SW480 (cell line): ENCODE data around the gene KCNIP3.
A peak's percentile ranks its signal among the peaks of the same experiment; 100 is the strongest.

Experiments
- DNase-seq: peaks from one replicate; pipeline ENCODE4 v3.0.0-alpha.2; 2016; ENCODE audit warnings: low spot score

KCNIP3 gene

DNA sequence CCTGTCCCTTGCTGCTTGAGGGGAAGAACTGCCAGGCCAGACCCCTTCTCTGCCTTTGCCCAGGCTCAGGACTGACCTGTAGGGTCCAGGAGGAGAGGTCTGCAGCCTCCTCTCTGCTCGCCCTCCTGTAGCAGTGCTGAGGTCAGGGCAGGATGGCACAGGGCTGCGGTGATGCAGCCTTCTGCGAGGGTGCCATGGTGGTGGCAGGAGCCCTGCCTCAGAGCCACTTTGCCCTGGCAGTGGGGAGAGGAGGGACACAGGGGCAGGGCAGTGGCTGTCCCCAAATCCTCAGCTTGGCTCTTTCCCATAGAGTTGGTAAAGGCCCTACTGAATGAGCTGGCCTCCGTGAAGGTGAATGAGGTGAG is 22.0 kb upstream of the KCNIP3 start:
- DNase-seq, result no peak

DNA sequence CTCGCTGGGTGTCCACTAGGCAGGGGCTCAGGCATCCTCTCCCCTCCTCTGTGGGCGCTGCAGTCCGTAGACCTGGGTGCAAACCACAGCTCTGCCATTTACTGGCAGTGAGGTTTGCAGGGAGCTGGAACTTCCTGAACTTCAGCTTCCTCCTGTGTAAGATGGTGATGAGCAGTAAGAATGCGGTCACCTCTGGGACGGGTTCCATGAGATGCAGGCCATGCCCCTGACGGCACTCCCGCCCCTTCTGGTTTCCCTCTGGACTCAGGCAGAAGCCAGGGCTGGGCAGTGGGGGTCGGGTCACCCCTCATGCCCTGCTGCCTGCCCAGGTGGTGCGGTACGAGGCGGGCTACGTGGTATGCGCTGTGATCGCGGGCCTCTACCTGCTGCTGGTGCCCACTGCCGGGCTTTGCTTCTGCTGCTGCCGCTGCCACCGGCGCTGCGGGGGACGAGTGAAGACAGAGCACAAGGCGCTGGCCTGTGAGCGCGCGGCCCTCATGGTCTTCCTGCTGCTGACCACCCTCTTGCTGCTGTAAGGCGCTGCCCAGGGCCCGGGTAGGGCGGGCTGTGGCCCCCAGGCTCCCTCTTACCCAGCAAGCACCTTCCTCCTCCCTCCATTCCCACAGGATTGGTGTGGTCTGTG is 21.4 kb upstream of the KCNIP3 start:
- no peak for DNase-seq

DNA sequence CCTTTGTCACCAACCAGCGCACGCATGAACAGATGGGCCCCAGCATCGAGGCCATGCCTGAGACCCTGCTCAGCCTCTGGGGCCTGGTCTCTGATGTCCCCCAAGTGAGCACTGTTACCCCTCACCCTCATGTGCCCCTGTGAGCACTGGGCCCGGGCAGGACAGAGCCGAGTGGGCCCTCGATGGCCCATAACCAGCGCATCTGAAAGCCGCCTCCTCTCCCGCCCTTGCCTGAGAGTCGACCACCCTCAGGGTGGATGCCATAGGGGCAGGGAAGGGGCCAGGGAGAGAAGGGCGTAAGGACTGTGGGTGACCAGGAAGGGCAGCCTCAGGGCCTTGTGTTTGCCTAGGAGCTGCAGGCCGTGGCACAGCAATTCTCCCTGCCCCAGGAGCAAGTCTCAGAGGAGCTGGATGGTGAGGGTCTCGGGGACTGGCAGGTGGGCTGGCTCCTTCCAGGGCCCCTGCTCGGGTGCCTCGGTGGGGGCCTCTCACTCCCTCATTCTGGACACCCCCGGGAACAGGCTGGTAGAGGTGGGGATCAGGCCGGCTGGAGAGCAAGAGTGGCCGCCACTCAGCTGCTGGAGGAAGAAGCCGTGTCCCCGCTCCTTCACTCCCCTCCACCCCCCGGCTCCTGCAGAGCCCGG is 20.8 kb upstream of the KCNIP3 start:
- no peak for DNase-seq

DNA sequence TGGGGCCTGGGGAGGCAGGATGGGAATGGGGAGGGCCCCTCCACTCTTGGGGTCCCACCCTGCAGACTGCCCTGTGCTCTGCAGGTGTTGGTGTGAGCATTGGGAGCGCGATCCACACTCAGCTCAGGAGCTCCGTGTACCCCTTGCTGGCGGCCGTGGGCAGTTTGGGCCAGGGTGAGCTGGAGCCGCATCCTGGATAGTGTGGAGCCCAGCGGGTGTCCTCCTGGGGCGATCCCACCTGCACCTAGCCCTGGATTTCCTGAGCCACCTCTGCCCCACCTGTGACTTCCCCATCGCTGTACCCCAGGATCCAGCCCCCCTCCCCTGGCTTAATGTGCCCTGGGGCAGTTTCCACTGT is 20.3 kb upstream of the KCNIP3 start:
- DNase-seq, result no peak

DNA sequence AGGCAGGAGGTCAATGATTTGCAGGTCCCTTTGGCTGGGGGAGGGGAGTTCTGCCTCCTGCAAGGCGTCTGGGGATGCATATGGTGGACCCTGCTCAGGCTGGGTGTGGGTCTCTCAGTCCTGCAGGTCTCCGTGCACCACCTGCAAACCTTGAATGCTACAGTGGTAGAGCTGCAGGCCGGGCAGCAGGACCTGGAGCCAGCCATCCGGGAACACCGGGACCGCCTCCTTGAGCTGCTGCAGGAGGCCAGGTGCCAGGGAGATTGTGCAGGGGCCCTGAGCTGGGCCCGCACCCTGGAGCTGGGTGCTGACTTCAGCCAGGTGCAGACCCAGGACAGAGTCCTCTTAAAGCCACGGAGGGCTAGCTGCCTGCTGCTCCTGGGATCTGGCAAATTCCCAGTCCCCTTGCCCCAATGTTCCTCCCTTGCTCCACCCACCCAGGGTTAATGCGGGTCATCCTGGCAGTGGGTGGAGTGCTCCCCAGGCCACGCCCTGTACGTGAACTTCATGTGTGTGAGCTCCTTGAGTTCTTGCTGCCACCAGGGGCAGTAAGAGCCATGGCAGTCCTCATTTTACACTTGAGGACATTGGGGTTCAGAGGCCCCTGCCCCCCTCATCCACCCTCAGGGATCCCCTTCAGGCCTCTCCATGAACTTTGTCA is 19.8 kb upstream of the KCNIP3 start:
- peak; percentile 35 for DNase-seq

DNA sequence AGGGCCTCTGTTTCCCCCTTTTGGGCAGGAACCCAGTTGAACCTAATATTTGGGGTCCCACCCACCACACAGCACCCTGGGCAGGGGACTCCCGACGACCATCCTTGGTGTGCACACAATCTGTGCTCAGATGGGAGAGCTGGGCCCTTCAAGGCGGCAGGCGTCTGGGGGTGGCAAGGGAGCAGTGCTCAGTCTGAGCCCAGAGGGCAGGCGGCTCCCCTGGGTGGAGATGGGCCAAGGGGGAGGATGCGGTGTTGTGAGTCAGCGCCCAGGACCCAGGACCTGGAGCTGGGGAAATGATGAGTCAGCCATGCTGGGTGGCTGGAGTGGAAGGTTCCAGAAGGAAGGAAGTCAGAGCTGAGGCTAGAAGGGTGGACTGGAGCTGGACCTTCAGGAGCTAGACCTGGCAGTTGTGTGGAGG is 19.1 kb upstream of the KCNIP3 start:
- DNase-seq, result no peak

DNA sequence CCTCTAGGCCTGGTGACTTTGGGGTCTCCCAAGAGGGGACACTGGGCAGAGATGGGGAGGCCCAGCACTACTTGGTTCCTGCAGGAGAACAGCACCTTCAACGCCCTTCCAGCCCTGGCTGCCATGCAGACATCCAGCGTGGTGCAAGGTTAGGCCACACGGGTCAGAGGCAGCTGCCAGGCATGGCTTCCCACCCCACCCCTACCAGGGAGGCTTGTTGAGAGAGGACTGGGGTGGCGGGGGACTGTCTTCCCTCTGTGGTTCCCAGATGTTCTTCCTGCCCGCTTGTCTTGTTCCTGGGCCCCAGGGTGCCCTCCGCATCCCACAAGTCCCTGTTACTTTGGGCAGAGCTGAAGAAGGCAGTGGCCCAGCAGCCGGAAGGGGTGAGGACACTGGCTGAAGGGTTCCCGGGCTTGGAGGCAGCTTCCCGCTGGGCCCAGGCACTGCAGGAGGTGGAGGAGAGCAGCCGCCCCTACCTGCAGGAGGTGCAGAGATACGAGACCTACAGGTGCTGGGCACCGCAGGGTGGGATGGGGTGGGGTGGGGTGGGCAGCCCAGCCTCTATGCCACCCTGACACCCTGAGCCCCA is 18.4 kb upstream of the KCNIP3 start:
- DNase-seq, result no peak

DNA sequence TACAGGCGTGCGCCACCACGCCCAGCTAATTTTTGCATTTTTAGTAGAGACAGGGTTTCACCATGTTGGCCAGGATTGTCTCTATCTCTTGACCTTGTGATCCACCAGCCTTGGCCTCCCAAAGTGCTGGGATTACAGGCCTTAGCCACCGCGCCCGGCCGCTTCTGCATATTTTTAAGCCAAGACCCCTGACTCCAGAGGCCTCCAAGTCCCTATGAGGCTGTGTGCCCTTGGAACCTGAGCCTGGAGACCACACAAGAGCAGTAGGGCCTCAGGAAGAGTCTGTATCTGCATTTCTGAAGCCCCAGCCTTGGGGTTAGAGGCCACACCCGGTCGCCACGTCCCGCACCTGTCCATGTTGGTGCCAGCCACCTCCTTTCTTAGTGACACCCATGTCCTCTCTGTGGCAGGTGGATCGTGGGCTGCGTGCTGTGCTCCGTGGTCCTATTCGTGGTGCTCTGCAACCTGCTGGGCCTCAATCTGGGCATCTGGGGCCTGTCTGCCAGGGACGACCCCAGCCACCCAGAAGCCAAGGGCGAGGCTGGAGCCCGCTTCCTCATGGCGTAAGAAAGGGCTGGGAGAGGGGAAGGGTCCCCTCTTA is 17.6 kb upstream of the KCNIP3 start:
- DNase-seq, result no peak

DNA sequence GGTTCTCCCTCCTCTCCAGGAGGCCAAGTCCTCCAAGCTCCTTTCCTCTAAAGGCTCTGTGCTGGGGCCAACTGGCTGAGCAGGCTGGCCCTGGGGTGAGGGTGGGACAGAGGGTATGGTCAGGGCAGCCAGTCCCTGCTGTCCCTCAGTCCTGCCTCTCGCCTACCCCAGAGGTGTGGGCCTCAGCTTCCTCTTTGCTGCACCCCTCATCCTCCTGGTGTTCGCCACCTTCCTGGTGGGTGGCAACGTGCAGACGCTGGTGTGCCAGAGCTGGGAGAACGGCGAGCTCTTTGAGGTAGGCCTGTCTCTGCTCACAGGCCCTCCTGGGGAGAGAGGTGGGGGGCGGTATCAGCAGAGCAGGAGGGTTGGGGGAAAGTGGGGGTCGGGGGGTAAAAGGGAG is 16.1 kb upstream of the KCNIP3 start:
- DNase-seq, result no peak

DNA sequence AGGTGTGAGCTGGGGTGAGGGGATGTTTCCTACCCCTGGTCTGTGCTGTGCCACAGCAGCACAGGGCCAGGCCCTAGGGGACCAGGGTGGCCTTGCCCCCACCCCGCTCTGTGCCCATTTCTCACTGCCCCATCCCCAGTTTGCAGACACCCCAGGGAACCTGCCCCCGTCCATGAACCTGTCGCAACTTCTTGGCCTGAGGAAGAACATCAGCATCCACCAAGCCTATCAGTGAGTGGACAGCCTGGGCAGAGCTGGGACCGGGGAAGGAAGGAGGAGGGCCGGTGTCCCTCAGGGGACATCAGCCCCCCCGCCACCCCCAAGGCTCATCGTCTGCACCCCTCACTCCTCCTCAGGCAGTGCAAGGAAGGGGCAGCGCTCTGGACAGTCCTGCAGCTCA is 15.4 kb upstream of the KCNIP3 start:
- no peak for DNase-seq

DNA sequence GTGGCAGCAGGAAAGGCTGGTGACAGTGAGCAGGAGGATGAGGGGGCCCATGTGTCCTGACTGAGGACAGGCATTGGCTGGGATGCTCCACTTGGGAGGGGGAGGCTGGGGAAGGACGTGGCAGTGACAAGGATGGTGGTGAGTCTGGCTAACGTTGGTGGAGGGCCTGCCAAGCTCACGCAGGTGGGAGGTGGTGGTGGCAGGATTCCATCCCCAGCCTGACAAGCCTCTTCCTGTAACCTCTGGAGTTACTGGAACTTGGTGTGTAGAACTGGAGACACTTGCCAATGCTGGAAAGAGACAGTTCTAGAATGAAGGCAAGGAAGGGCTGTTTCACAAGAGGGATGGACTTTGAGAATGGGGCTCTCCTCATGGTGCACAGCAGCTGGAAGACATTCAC is 14.7 kb upstream of the KCNIP3 start:
- no peak for DNase-seq

DNA sequence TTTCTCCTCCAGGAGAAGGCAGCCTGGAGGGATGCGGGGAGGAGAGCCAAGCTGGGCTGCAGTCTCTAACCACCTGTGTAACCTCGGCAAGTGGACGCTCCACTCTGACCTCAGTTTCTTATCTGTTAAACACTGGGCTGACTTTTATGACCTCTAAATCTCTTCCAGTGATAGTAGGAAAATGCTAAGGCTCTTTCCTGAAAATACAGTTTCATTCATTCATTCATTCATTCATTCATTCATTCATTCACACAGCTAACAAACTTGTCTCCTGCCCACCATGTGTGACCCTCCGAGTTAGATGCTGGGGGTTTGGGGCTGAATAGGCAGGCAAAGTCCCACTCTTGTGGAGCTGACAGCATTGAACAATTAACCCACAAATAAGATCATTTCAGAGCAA is 13.6 kb upstream of the KCNIP3 start:
- no peak for DNase-seq

DNA sequence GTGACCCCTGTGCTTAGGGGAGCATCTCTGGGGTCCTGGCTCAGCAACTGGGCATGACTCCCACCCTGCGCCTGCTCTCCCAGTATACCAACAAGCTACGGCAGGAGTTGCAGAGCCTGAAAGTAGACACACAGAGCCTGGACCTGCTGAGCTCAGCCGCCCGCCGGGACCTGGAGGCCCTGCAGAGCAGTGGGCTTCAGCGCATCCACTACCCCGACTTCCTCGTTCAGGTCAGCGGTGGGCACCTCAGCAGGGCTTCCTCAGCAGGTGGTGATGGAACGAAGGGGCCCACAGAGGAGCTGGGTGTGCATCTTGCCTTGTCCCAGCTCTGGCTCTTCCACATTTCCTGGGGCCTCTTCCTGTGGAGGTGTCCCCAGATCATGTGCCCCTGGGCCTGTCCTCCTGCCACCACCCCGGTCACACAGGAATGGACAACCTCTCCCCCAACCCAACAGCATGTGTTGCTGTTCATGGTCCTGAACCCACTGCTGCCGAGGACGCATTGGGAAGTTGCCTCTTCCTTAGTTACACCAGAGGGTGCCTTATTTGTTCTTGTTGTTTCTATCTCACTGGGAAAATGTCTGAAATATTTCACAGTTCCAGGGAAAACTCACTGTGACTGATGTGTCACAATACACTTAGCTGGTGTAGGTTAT is 12.1 kb upstream of the KCNIP3 start:
- DNase-seq, result no peak

DNA sequence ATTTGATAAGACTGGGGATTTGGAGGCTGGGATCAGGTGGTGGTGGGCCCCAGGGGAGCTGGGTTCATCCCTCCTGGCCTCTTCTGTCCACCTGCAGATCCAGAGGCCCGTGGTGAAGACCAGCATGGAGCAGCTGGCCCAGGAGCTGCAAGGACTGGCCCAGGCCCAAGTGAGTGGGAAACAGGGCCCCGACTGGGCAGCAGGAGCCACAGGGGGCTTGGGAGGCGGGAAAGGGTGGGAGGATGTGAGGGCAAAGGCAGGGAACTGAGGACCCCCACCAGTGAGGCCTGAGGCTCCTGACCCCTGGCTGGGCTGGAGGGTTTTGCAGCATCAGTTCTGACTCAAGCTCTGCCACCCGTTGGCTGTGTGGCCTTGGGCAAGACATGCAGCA is 11.6 kb upstream of the KCNIP3 start:
- no peak for DNase-seq

DNA sequence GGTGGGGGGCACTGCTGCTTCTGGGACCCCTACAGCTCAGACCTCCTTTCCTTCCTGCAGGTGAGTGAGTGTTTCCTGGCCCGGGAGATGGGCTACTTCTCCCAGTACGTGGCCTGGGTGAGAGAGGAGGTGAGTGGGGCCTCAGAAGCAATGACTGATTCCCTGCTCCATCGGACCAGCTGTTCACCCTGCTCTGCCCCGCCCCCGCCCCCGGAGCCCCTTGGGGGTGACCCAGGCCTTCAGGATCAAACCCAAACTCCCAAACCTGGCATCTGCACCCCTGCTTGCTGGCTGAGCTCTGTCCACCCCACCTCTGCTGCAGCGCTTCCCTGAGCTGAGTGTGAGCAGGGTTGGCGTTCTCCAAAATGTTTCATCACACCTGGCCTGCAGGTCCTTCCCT is 9.8 kb upstream of the KCNIP3 start:
- DNase-seq, result no peak

DNA sequence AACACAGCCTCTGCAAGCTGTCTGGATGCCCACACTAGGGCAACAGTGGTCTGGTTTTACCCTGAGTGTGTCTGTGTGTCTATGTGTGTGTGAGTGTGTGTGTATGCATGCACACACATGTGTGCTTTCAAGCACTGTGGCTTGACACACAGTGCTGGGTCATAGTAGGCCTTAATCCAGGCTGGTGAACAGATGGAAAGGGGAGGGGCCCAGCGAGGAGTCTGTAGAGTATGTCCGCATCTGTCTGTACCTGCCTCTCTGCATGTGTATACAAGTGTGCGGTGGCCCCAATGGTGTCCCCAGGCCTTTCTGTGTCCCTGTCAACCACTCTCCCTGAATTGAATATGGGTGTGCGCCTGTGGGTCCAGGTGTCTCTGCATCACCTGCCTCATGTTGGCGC is 9.3 kb upstream of the KCNIP3 start:
- no peak for DNase-seq

DNA sequence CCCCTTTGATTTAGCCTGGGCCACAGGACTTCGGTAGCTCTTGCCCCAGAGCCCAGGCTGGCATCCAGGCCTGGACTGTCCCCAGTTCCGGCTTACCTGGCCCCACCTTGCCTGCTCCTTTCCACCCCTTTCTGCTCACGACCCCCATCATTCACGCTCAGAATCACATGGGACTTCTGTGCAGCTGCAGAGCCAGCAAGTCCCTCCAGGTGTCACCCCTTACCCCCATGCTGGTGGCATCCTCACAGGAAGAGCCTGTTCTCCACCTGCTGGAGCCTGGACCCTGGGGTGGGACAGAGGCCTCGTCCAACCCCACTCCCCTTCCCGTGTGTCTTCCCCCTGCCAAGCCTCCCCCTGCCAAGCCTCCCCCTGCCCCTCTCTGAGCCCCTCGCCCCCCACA is 7.9 kb upstream of the KCNIP3 start:
- DNase-seq, result no peak

DNA sequence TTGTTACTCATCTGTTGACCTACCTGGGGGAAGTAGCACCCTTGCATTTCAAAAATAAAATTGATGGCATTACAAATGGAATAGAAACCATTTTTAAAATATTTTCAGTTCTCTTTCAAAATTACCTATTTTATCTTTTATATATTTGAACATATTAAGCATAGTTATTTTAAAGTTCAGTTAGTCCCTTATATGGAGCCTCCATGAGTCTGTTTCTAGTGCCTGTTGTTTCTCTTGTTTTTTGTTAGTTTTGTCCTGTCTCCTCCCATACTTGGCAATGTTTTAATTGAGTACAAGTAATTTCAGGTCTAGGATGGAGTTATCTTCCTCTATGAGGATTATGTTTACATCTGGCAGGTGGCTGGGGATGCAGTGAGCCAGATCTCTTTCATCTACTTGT is 5.9 kb upstream of the KCNIP3 start:
- DNase-seq, result no peak

DNA sequence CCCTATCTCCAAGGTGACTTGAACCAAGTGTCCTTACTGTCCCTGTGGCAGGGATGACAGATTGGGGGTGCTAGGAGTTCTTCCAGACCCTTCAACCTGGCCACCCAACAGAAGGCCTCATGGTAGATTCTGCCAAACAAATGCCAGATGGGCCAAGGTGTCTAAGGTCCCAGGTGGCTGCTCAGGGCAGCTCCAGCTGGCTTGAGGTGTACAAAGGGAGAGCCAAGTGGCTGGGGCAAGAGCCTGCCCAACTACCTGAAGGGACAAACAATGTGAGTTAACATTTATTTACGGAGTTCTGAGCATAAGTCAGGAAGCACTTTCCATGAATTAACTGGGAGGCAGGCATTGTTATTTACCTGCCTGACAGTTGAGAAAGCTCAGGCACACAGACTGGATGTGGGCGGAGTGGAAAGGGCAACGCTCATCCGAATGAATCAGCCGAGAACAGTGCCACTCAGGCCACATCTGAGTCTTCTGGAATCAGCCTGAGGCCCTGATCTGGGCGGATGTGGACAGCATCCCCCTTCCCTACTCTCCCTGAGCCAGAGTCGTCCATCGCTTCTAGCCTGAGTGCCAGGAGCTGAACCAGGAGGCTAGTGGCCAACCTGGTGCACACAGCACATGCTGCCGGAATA is 4.4 kb upstream of the KCNIP3 start:
- DNase-seq, result peak; percentile 75

DNA sequence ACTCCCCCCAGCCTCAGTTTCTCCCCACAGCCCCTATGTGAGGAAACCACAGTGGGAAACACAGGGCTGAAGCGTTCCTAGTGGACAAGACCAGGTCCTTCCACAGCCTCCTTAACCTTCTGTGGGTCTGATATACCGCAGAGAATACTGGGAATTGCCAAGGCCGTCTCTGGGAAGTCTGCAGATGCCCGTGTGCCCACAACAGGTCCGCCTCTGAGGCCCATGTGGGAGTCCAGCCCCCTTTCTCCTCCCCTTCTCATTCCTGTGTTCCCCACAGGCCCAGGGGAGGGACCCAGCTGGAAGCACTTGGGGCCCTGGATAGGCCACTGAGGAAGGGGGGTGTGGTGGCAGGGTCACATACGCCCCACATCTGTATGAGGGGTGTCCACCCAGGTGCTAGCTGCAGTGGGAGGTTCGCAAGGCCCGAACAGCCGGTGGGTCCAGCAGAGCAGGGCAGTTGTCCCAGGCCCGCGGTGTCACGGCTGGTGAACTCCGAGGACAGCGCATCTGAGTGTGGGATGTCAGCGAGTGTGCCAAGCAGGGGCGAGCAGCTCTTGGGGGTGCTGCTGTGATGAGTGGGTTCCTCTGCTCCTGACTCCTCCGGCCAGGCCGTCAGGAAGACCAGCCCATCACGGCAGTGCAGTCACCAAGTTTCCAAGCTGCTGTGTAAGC is 2.4 kb upstream of the KCNIP3 start:
- DNase-seq, result no peak

DNA sequence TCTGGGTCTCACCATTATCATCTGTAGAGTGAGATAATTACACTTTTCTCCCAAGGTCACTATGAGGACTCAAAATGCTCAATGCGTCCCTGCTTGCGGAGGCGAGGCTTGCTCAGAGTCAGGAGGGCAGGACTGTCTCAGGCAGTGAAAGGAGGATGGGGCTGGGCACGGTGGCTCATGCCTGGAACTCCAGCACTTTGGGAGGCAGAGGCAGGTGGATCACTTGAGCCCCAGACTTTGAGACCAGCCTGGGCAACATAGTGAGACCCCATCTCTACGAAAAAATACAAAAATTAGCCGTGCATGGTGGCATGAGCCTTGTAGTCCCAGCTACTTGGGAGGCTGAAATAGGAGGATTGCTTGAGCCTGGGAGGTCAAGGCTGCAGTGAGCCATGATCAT is 1.8 kb upstream of the KCNIP3 start:
- DNase-seq, result no peak

DNA sequence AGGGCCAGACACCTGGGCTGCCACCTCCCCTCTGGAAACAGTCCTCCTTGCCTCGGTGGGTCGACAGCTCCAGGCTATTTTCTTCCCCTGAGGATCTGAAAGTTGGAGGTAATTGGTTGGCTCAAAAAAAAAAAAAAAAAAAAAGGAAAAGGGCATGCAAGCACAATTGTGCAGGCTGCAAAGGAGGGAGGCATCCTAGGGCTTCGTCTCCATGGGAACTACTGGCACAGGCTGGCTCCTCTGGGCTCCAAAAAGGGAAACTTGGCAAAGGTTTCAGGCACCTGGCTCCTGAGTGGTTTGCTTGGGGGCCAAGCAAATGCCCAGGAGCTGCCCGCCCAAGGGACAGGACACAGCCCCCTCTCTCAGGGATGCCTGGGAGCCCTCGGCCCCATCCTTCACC is 1.1 kb upstream of the KCNIP3 start:
- DNase-seq, result no peak
